ENCODE measurements around the gene NEAT1.
"Not testable (repeated sequence)": the region's sequence is repeated elsewhere in the genome, so short reads cannot be mapped to it uniquely, and the experiment has no call there.

The NEAT1 gene

DNA sequence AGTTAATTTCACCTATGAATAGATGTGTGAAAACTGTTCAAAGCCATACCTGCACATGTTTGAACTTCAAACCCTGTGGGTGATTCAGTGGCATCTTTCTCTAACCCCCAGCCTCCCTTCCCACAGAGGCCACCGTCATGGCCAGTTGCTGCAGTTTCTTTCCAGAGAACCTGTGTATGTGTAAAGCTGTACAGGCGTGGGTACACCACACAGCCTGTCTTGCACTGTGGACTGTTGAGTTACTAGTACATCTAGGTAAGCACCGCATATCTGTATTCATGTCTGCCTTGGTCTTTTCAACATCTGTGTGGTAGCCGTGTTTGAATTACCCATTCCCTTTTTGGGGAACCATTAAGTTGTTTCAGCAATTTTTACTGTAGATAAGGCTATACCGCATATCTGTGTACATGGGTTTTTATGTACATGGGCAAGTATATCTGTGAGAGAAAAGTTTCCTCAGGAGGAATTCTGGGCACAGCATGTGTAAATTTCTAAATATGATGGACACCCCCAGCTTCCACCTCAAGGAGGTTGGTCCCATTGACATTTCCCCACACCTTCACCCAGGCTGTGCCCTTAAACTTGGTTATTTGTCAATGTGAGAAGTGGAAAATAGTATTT, 13.9 kb downstream of the NEAT1 start:
- DNase-seq: no peak

DNA sequence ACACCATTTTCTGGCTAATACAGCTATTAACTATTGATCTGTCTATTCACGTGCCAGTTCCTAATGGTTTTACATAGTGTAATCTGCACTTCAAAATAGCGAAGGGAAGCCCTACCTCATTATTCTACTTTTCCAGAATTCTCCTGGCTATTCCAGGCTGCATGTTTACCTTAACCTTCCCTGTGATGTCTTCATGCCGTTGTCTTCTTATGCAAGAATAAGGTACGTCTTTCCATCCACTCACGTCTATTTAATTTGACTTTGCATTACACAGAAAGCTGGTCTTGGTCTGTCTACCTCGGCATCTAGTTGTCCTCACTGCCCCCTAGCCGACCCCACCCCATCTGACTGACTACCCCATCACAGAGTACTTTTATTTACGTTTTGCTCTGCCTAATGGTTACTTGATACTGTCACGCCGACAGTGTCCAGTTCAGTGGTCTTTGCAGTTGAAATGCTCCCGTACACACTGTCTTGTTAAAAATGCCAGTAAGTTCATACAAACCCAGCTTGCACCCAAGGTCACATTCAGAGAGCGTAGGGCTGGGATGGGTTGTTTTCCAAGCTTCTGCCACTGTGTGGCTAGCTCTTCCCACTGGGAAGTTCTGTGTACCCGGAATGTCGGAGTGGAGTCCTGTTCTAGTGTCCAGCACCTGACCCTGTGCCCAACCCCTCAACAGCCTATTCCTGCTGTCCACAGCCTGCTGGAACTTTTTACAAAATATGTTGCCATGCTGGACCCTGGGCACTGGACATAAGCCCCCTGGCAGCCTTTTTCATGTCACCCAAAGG, 15.0 kb downstream of the NEAT1 start:
- DNase-seq: no peak

DNA sequence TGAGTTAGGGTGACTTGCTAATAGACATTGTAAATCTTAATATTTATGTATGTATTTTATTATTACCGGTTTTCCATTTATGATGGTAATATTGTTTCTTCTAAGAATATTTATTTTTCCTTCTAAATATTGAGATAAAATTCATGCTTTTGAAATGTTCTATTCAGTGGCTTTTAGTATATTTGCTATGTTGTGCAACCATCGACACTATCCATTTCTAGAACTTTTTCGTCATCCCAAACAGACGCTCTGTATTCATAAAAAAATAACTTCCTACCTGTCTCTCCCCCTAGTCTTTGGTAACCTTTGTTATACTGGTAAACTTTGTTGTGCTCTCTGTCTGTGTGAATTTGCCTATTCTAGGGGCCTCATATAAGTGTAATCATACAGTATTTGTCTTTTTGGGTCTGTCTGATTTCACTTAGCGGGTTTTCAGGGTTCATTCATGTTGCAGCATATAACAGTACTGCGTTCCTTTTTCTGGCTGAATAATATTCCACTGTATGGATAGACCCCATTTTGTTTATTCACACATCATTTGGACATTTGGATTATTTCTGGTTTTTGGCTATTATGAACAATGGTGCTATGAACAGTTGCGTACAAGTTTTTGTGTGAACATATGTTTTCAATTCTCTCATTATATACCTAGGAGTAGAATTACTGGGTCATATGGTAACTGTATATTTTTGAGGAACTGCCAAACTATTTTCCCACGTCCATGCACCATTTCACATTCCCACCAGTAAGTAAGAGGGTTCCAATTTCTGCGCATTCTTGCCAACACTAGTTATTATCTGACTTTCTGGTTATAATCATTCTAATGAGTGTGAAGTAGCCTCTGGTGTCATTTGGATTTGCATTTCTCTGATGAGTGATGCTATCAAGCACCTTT, 15.9 kb downstream of the NEAT1 start:
- DNase-seq: no peak

- DNase-seq: no peak
Measured at GRCh38 chr11:65439331-65440181, 17.0 kb downstream of the NEAT1 start.

DNA sequence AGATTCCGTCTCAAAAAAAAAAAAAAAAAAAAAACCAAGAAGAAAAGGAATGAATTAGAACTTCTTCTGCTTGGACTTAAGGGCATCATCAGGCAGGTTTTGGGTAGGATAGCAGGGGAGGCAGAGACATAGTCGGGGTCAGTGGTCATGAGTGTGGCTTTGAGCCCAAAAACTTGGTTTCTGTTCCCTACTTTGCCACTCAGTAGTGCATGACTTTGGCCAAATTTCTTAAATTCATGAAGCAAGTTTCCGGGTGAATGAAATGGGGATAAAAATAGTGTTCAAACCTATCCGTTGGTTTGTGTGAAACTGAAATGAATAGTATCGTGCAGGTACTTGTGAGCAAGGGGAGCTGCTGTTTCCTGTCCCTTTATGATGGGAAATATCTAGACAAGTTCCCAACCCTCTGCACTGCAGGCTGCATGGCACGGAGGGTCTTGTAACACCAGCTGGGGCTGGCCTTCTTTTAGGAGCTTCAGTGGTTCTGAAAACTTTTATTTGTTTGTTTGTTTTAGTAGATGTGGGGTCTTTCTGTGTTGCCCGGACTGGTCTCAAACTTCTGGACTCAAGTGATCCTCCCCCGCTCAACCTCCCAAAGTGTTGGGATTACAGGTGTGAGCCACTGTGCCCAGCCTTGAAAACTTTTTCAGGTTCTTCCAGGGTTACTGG, 18.4 kb downstream of the NEAT1 start:
- DNase-seq: no peak

DNA sequence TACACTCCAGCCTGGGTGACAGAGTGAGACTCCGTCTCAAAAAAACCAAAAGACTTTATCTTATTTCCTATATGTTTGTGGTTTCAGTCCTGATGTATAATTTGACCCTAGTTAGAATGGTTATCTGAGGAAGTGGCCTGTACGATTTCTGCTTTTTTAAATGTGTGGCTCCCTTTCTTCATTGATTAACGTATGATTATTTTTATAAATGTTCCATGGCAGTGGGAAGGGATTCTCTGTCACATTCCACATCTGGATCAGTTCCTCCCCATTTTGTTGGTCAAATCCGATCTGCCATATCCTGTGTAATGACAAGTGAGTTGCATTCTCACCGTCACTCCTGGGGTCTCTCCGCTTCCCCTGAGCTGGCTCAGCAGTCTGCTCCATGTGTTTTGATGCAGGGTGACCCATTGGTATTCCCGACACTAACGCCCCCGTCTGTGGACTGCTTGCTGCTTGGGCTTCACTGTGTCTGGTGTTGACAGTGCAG, 20.3 kb downstream of the NEAT1 start:
- no peak for DNase-seq

DNA sequence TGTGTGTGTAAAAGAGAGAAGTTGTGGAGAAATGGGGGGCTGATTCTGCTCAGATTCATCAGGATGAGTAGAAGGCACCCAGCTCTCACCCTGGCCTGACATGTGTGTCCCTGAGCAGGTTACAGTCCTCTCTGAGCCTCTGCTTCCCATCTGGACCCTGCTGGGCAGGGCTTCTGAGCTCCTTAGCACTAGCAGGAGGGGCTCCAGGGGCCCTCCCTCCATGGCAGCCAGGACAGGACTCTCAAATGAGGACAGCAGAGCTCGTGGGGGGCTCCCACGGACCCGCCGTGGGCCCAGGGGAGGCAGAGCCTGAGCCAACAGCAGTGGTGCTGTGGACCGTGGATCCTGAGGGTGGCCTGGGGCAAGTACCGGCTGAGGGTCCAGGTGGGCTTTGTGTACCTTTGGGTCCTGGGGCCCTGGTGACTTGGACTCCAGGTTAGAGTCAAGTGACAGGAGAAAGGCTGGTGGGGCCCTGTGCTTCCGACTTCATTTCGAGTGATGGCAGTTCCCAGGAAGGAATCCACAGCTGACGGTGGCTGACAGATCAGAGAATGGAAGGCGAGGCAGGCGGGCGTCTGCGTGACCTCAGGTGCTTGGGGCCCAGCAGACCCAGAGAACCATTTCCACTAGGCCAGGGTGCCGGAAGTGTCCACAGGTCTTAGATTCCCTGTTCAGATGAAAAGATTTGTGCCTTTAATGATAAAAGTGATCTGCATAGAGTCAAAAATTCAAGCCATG, 21.9 kb downstream of the NEAT1 start:
- no peak for DNase-seq

DNA sequence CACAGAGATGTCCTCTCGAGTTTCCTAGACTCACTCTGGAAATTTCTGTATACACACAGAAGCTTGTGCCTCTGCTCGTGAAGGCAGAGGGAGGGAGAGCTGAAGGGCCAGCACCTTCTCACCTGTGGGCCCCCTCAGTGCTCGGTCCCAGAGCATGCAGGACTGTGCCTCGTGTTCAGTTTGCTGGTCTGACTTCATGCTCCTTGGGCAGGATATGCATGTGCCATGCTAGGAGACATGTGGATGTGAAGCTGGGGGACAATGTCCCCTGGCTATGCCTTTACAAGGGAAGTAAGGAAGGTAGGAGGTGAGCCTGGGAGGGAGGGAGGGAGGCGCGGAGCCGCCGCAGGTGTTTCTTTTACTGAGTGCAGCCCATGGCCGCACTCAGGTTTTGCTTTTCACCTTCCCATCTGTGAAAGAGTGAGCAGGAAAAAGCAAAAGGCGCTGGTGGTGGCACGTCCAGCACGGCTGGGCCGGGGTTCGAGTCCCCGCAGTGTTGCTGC, 22.6 kb downstream of the NEAT1 start:
- DNase-seq: no peak

- no peak for DNase-seq
Measured at GRCh38 chr11:65445604-65446445, 23.2 kb downstream of the NEAT1 start.

GRCh38 chr11:65446446-65447277, 24.1 kb downstream of the NEAT1 start:
- no peak for DNase-seq

DNA sequence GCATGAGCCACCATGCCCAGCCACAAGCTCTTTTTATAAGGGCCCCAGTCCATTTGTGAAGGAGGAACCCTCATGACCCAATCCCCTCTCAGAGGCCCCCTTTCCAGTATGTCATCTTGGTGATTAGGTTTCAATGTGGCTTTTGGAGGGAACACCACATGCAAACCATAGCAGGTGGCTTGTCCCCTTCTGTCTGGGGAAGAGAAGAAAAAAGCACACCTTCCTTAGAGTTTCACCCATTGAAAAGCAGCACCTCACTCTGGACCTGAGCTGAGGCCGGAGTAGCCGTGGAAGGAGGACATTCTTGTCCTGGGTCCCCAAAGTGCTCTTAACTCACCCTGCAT, 25.4 kb downstream of the NEAT1 start:
- no peak for DNase-seq

GRCh38 chr11:65448418-65449105, 26.0 kb downstream of the NEAT1 start:
- DNase-seq: no peak

GRCh38 chr11:65451301-65451700, 28.7 kb downstream of the NEAT1 start:
- not testable (repeated sequence) for DNase-seq

DNA sequence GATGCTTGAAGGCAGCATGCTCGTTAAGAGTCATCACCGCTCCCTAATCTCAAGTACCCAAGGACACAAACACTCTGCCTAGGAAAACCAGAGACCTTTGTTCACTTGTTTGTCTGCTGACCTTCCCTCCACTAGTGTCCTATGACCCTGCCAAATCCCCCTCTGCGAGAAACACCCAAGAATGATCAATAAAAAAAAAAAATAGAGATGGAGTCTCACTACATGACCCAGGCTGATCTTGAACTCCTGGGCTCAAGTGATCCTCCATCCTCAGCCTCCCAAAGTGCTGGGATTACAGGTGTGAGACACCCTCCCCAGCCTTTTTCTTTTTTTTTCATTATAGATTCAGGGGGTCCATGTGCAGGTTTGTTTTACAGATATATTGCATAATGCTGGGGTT, 29.7 kb downstream of the NEAT1 start:
- DNase-seq: not testable (repeated sequence)

- DNase-seq: no peak
Measured at GRCh38 chr11:65452806-65453490, 30.4 kb downstream of the NEAT1 start.

DNA sequence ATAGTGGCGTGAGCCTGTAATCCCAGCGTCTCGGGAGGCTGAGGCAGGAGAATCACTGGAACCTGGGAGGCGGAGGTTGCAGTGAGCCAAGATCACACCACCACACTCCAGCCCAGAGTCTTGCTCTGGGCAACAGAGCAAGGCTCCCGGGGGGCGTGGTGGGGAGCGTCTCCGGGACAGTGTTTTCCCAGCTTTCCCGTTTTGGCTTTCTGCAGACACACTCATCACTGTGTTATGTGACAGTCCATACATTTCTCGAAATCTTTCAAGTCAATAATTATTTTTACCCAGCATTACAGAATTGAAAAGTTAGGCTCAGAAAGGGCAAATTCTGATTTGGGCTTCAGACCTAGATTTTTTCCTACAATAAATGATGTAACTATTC, 31.7 kb downstream of the NEAT1 start:
- no peak for DNase-seq

DNA sequence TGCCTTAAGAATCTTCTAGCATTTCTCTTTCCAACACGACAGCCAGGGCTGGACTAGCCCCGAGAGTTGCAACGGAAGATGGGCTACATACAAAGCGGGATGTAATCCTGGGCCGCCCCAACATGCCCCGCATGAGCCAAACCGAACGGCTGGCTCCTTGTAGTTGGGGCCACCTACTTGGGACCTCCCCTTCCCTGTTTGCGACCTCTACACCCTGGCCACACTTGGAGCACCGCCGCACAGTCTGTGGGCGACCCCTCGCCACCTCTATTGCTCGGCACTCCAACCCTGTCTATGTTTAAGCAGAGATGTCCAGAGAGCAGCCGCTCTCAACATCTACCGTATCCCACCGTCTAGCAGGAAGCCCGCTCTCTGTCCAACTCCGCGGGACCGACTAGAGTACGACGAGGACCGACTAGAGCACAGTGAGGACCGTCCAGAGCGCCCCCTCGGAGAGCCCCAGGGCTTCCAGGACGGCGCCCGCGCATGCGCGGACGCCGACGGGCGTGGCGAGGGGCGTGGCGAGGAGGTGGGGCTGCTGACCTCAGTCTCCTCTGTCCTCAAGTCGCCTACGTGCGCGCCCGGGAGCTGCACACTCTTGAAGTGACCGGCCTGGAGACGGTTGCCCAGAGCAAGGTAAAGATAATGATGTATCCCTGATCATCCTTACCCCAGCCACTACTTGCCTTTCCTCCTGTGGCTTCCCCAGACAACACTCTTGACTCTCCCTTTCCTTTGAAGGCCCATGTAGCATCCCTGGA, 32.3 kb downstream of the NEAT1 start:
- peak; percentile 62 to 67 for DNase-seq

Measured in activated CD4-positive, alpha-beta T cell treated with anti-CD3 and anti-CD28 coated beads, Interleukin-2, amount 50 U/mL, for 4 hours (primary cell).